GM12878 (cell line): ENCODE data around the gene TMEM121B. TPM values are rescaled to one million over a fixed set of nuclear protein-coding genes. Genes with fewer than 3 reads are reported as not detected.

Source experiments
- ATAC-seq: fragments of 200-7000 bp; cut with Tn5 transposase; 3 replicates; pipeline ENCODE4 v1.9.1; 2020; ENCODE audit warnings: mild to moderate bottlenecking, moderate library complexity
- BruUV-seq: library from RNA; stranded (reverse); fragments of 400-500 nt; replicated peaks from 2 replicates; lab custom pipeline; 2021; lab: Mats Ljungman, UMichigan
- CTCF ChIA-PET: fragments of 300-600 bp; sonication (Branson Sonifier 250); formaldehyde crosslinking; extraction: SDS; loops from one replicate; lab custom pipeline; 2021; ENCODE audit warnings: inconsistent platforms; lab: Yijun Ruan, JAX
- POLR2A ChIA-PET: fragments of 350-600 bp; formaldehyde crosslinking; extraction: SDS; loops from one replicate; lab custom pipeline; 2021; ENCODE audit warnings: inconsistent platforms; lab: Charles Lee
- RAD21 ChIA-PET: fragments of 300-600 bp; sonication (Branson Sonifier 250); formaldehyde crosslinking; loops from one replicate; lab custom pipeline; 2023; ENCODE audit warnings: antibody characterized with exemption; ENCODE audit not compliant: unreplicated experiment; lab: Charles Lee
- SMC1A ChIA-PET: fragments of 300-600 bp; sonication (Branson Sonifier 250); formaldehyde crosslinking; loops from one replicate; lab custom pipeline; 2023; ENCODE audit not compliant: unreplicated experiment, uncharacterized antibody; lab: Charles Lee
- DNase-seq: peaks from one replicate; pipeline ENCODE4 v3.0.0-alpha.2; 2011; ENCODE audit warnings: low read depth, low spot score
- FAIRE-seq: peaks from 3 replicates; lab custom pipeline; 2011; peaks lifted over from hg19 to GRCh38; lab: Jason Lieb, UNC
- H2AFZ ChIP-seq: 2 replicates; pipeline ENCODE4 v1.6.0; 2011; ENCODE audit warnings: low read depth, low read length, control low read depth; ENCODE audit not compliant: control insufficient read depth
- H3K27ac ChIP-seq: 2 replicates; pipeline ENCODE4 v1.5.1; 2011; ENCODE audit warnings: control low read depth; ENCODE audit not compliant: control insufficient read depth, insufficient read depth
- H3K27me3 ChIP-seq, 2 experiments: replicated peaks in 1 of 2; 2 replicates each; pipeline versions ENCODE4 v1.6.0 to v1.6.1; 2011; ENCODE audit warnings: low read length in 1 of 2; ENCODE audit not compliant: control insufficient read depth in 2 of 2, insufficient read depth in 2 of 2
- H3K36me3 ChIP-seq, 2 experiments: 2 replicates each; pipeline ENCODE4 v1.5.1; 2011; ENCODE audit warnings: low read length in 1 of 2; ENCODE audit not compliant: control insufficient read depth in 2 of 2, insufficient read depth in 2 of 2
- H3K4me1 ChIP-seq: 2 replicates; pipeline ENCODE4 v1.6.1; 2011; ENCODE audit warnings: mild to moderate bottlenecking, low read length, moderate library complexity, mixed read lengths; ENCODE audit not compliant: control insufficient read depth, insufficient read depth
- H3K4me2 ChIP-seq: 2 replicates; pipeline ENCODE4 v1.6.0; 2011; ENCODE audit warnings: control low read depth; ENCODE audit not compliant: control insufficient read depth, insufficient read depth
- H3K4me3 ChIP-seq: fragments of 200-600 bp; sonication (generic); 2 replicates; pipeline ENCODE4 v1.5.1; 2016
- H3K79me2 ChIP-seq: 2 replicates; pipeline ENCODE4 v1.6.0; 2011; ENCODE audit warnings: low read length; ENCODE audit not compliant: control insufficient read depth, insufficient read depth
- H3K9ac ChIP-seq: 2 replicates; pipeline ENCODE4 v1.8.0; 2011; ENCODE audit warnings: low read length, control low read depth, mixed read lengths; ENCODE audit not compliant: control insufficient read depth, insufficient read depth
- H3K9me3 ChIP-seq: replicated peaks from 3 replicates; pipeline ENCODE4 v1.5.1; 2011; ENCODE audit warnings: mild to moderate bottlenecking, low read length; ENCODE audit not compliant: control insufficient read depth, insufficient read depth
- H4K20me1 ChIP-seq: 2 replicates; pipeline ENCODE4 v1.6.0; 2011; ENCODE audit not compliant: control insufficient read depth, insufficient read depth
- ASH2L ChIP-seq: fragments of 300-600, 200-600 bp; sonication (generic); IDR thresholded peaks from 2 replicates; pipeline ENCODE4 v1.6.1; 2017; ENCODE audit warnings: low read depth, mild to moderate bottlenecking, borderline replicate concordance
- IKZF1 ChIP-seq: fragments of 450-650 bp; conservative IDR thresholded peaks from 2 replicates; pipeline ENCODE4 v1.6.1; 2017; ENCODE audit warnings: antibody characterized with exemption, mild to moderate bottlenecking
- LARP7 ChIP-seq: fragments of 450-650 bp; IDR thresholded peaks from 2 replicates; pipeline ENCODE4 v1.6.1; 2017; ENCODE audit warnings: mild to moderate bottlenecking
- NFYB ChIP-seq: IDR thresholded peaks from 2 replicates; pipeline ENCODE4 v1.6.1; 2011; ENCODE audit warnings: low read depth, mild to moderate bottlenecking, low read length, improper control_type of control experiment, moderate library complexity; ENCODE audit not compliant: insufficient read depth
- NR2F1 ChIP-seq: fragments of 450-650 bp; conservative IDR thresholded peaks from 2 replicates; pipeline ENCODE4 v1.6.1; 2017; ENCODE audit warnings: mild to moderate bottlenecking
- POLR2AphosphoS2 ChIP-seq: IDR thresholded peaks from 2 replicates; pipeline ENCODE4 v1.6.1; 2011; ENCODE audit warnings: low read depth, mild to moderate bottlenecking, low read length, improper control_type of control experiment, moderate library complexity
- SKIL ChIP-seq: fragments of 450-650 bp; IDR thresholded peaks from 2 replicates; pipeline ENCODE4 v1.6.1; 2017; ENCODE audit warnings: mild to moderate bottlenecking, low read depth, inconsistent platforms; ENCODE audit not compliant: poor library complexity, severe bottlenecking
- SMAD1 ChIP-seq: fragments of 450-650 bp; IDR thresholded peaks from 2 replicates; pipeline ENCODE4 v1.6.1; 2018; ENCODE audit warnings: mild to moderate bottlenecking, low read depth; ENCODE audit not compliant: partially characterized antibody
- YY1 ChIP-seq: IDR thresholded peaks from 2 replicates; pipeline ENCODE4 v1.6.1; 2011; ENCODE audit warnings: low read depth, mild to moderate bottlenecking, low read length
- WGBS: methylation state at CpG from one replicate; pipeline ENCODE4 v1.1.6; 2016; ENCODE audit warnings: low lambda C conversion rate; ENCODE audit not compliant: insufficient replicate concordance, insufficient coverage; ENCODE audit errors: missing lambda C conversion rate; 5-methylcytosine and 5-hydroxymethylcytosine counted together
- in situ Hi-C: fragments of 300-500 bp; cut with MboI; formaldehyde crosslinking; loops from 9 replicates; pipeline ENCODE4 v1.14.3; 2018; ENCODE audit warnings: mixed read lengths
- intact Hi-C: fragments of 100-400 bp; cut with micrococcal nuclease; formaldehyde crosslinking; loops from one replicate; pipeline ENCODE4 v1.14.2; 2022; ENCODE audit not compliant: unreplicated experiment
- polyA plus RNA-seq, 11 experiments: library from polyadenylated mRNA; depleted of rRNA in 4 of 11; unstranded in 6 of 11; stranded (reverse) in 5 of 11; fragments of >200 nt; fragmentation: Nextera tagmentation in 4 of 11; fragmentation: Illumina TruSeq in 1 of 11; extraction: Ambion mirVana in 4 of 11; extraction: Trizol in 1 of 11; gene quantifications; 1 replicate in 1 of 11; 2 replicates in 10 of 11; pipeline versions ENCODE4 v1.2.1 to v1.2.3, GENCODE V29; 2011 to 2016; ENCODE audit warnings: inconsistent platforms in 2 of 11, missing spikeins in 2 of 11, low read depth in 1 of 11
- total RNA-seq, 4 experiments: library from RNA; depleted of rRNA in 3 of 4; stranded (reverse); fragments of >200 nt in 3 of 4; fragmentation: Illumina TruSeq in 1 of 4; extraction: Trizol in 1 of 4; gene quantifications; 2 replicates each; pipeline versions ENCODE4 v1.2.1 to v1.2.3, GENCODE V29; 2013 to 2021
- TF ChIP-seq, protein P1 (sequence below): fragments of 450-650 bp; IDR thresholded peaks from 2 replicates; pipeline ENCODE4 v1.6.1; 2017; ENCODE audit warnings: mild to moderate bottlenecking, moderate library complexity

TMEM121B gene
- total and polyA plus RNA-seq, 10 of the 15 experiments (the other 5 are each of a cell fraction or from before 2014, with no cell fraction given), result 0.02 to 0.10 (median 0.06) TPM; not detected in 5

DNA sequence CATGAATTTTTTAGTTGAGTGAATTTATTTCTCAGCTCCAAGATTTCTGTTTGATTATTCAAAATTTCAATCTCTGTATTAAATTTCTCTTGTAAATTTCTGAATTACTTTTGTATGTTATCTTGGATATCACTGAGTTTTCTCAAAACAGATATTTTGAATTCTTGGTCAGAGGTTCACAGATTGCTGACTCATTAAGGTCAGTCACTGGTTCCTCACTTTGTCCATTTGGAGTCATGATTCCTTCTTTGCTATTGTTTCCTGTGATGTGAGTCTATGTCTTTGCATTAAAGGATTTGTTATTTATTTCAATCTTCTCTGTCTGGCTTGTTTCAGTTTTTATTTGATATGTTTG, 46.5 kb downstream of the TMEM121B start:
- no peak for ATAC-seq
- no peak overlapping the region for H2AFZ ChIP-seq
- intact Hi-C loops (loop anchor here (1.0 kb wide), 2 partner anchors 97 to 427 kb away; no protein-coding TSS in a partner anchor), in situ Hi-C loops (loop anchor here (5.0 kb wide), 1 partner anchor 428 kb away; no protein-coding TSS in a partner anchor)
- POLR2A ChIA-PET, result no interaction called here
- DNase-seq, result no peak
- no peaks in the 10 kb centered on the region for H3K36me3 ChIP-seq
- no peaks in the 10 kb centered on the region for H3K9me3 ChIP-seq
- RAD21 ChIA-PET, result interaction anchor here (0.6 to 2.0 kb wide), 6 partner anchors 31 to 431 kb away, joined by 3 to 18 read pairs (median 4); no protein-coding TSS in a partner anchor
- no peak overlapping the region for H3K9ac ChIP-seq
- SMC1A ChIA-PET, result interaction anchor here (0.7 to 2.4 kb wide), 8 partner anchors 13 to 427 kb away, joined by 3 to 17 read pairs (median 3); no protein-coding TSS in a partner anchor
- no peaks in the 10 kb centered on the region for H3K4me1 ChIP-seq
- no peaks in the 10 kb centered on the region for H3K27me3 ChIP-seq
- CTCF ChIA-PET, result interaction anchor here (0.8 to 2.2 kb wide), 8 partner anchors 16 to 427 kb away, joined by 3 to 21 read pairs (median 4); no protein-coding TSS in a partner anchor
- H4K20me1 ChIP-seq, result no peaks in the 10 kb centered on the region
- no peak for FAIRE-seq
- no peak overlapping the region for H3K4me2 ChIP-seq
- TF ChIP-seq SKIL, result no peak
- TF ChIP-seq, all 136 proteins: peak for 0
- H3K4me3 ChIP-seq, result no peak overlapping the region
- no peak overlapping the region for H3K27ac ChIP-seq
- BruUV-seq, result no TSS peak
- H3K79me2 ChIP-seq, result no peaks in the 10 kb centered on the region

DNA sequence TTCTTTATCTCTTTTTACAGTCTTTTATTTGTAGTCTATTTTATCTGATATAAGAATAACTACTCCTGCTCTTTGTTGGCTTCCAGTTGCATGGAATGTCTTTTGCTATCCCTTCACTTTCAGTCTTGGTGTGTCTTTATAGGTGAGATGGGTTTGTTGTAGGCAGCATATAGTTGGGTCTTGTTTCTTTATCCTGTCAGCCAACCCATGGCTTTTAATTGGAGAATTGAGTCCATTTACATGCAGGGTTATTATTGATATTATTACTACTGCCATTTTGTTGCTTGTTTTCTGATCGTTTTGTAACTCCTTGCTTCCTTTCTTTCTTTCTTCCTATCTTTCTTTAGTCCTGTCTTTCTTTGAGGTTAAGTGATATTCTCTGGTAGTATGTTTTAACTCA, 48.3 kb downstream of the TMEM121B start:
- DNase-seq, result no peak
- POLR2A ChIA-PET, result no interaction called here
- no peak overlapping the region for H3K4me2 ChIP-seq
- no peaks in the 10 kb centered on the region for H3K4me1 ChIP-seq
- H3K27me3 ChIP-seq, result no peaks in the 10 kb centered on the region
- no peak for ATAC-seq
- H3K27ac ChIP-seq, result no peak overlapping the region
- intact Hi-C loops, result no loop called here
- no peaks in the 10 kb centered on the region for H4K20me1 ChIP-seq
- BruUV-seq, result no TSS peak
- no peak overlapping the region for H2AFZ ChIP-seq
- no peak overlapping the region for H3K9ac ChIP-seq
- FAIRE-seq, result no peak
- in situ Hi-C loops, result no loop called here
- no peaks in the 10 kb centered on the region for H3K36me3 ChIP-seq
- 72% methylated on average over 1 of the region's 1 CpG for WGBS
- RAD21 ChIA-PET, result no interaction called here
- no peaks in the 10 kb centered on the region for H3K79me2 ChIP-seq
- CTCF ChIA-PET, result interaction anchor here (1.2 kb wide), 2 partner anchors 99 to 129 kb away, joined by 4 read pairs; no protein-coding TSS in a partner anchor
- no peak overlapping the region for H3K4me3 ChIP-seq
- SMC1A ChIA-PET, result interaction anchor here (1.3 to 1.5 kb wide), 2 partner anchors 26 to 132 kb away, joined by 3 to 4 read pairs; no protein-coding TSS in a partner anchor
- H3K9me3 ChIP-seq, result no peaks in the 10 kb centered on the region
- TF ChIP-seq YY1 (no peak), NR2F1 (no peak), POLR2AphosphoS2 (no peak), NFYB (no peak), SMAD1 (no peak), IKZF1 (no peak), ASH2L (no peak), LARP7 (no peak)
- TF ChIP-seq, protein P1, sequence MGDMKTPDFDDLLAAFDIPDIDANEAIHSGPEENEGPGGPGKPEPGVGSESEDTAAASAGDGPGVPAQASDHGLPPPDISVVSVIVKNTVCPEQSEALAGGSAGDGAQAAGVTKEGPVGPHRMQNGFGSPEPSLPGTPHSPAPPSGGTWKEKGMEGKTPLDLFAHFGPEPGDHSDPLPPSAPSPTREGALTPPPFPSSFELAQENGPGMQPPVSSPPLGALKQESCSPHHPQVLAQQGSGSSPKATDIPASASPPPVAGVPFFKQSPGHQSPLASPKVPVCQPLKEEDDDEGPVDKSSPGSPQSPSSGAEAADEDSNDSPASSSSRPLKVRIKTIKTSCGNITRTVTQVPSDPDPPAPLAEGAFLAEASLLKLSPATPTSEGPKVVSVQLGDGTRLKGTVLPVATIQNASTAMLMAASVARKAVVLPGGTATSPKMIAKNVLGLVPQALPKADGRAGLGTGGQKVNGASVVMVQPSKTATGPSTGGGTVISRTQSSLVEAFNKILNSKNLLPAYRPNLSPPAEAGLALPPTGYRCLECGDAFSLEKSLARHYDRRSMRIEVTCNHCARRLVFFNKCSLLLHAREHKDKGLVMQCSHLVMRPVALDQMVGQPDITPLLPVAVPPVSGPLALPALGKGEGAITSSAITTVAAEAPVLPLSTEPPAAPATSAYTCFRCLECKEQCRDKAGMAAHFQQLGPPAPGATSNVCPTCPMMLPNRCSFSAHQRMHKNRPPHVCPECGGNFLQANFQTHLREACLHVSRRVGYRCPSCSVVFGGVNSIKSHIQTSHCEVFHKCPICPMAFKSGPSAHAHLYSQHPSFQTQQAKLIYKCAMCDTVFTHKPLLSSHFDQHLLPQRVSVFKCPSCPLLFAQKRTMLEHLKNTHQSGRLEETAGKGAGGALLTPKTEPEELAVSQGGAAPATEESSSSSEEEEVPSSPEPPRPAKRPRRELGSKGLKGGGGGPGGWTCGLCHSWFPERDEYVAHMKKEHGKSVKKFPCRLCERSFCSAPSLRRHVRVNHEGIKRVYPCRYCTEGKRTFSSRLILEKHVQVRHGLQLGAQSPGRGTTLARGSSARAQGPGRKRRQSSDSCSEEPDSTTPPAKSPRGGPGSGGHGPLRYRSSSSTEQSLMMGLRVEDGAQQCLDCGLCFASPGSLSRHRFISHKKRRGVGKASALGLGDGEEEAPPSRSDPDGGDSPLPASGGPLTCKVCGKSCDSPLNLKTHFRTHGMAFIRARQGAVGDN, result no peak
